ENCODE measurements around the gene ATP5MC3.

The ATP5MC3 gene

DNA sequence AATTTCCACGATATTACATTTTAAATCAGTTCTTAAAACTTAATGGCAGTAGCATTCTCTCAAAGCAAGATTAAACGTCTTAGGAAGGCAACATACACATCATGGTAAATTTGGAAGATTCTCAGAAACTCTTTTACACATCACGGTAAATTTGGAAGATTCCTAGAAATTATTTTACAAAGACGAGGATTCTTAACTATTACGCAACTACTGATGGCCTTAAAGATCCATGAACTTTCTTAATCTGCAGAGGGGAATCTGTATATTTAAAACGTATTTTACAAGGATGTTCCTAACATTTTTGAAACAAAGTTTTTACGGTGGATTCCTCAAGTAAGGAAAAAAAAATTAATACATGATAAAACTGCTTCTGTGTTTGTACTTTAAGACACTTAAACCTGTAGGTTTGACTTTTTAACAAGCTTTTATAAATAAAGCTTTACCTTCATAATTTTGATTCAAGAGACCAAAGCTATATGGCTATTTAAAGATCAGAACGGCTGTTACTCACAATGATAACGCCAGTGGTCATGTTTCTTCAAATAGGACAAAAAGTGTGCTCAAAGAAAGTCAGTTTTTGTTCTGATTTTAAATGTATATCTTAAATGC, 15.2 kb downstream of the ATP5MC3 start:
- Histone ChIP-seq H2AFZ (ENCODE audit: low read depth, low read length) (no peak overlapping the region), H3K79me2 (ENCODE audit: low read length) (peaks cover 63% of the 10 kb centered on the region), H3K27ac (ENCODE audit: low read length) (no peak overlapping the region), H3K9me3 (ENCODE audit: insufficient read depth, low read length) (no peaks in the 10 kb centered on the region), H3K4me3 (ENCODE audit: low read length) (peak overlapping the region; percentile 85), H3K36me3 (replicated peaks; ENCODE audit: low read depth, low read length) (no peaks in the 10 kb centered on the region), H4K20me1 (ENCODE audit: insufficient read depth, low read length) (peaks cover 31% of the 10 kb centered on the region), H3K4me2 (ENCODE audit: low read length) (peak overlapping the region; percentile 73), H3K27me3 (ENCODE audit: low read depth, low read length) (no peaks in the 10 kb centered on the region), H3K4me1 (ENCODE audit: low read length) (peaks cover 19% of the 10 kb centered on the region), H3K9ac (ENCODE audit: low read length) (peak overlapping the region; percentile 85)
- TF ChIP-seq EZH2phosphoT487 (IDR thresholded peaks at IDR 0.05; ENCODE audit: low read depth): no peak
- TF ChIP-seq, protein P1, sequence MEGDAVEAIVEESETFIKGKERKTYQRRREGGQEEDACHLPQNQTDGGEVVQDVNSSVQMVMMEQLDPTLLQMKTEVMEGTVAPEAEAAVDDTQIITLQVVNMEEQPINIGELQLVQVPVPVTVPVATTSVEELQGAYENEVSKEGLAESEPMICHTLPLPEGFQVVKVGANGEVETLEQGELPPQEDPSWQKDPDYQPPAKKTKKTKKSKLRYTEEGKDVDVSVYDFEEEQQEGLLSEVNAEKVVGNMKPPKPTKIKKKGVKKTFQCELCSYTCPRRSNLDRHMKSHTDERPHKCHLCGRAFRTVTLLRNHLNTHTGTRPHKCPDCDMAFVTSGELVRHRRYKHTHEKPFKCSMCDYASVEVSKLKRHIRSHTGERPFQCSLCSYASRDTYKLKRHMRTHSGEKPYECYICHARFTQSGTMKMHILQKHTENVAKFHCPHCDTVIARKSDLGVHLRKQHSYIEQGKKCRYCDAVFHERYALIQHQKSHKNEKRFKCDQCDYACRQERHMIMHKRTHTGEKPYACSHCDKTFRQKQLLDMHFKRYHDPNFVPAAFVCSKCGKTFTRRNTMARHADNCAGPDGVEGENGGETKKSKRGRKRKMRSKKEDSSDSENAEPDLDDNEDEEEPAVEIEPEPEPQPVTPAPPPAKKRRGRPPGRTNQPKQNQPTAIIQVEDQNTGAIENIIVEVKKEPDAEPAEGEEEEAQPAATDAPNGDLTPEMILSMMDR (IDR thresholded peaks at IDR 0.05; ENCODE audit: low read depth, low read length): no peak

DNA sequence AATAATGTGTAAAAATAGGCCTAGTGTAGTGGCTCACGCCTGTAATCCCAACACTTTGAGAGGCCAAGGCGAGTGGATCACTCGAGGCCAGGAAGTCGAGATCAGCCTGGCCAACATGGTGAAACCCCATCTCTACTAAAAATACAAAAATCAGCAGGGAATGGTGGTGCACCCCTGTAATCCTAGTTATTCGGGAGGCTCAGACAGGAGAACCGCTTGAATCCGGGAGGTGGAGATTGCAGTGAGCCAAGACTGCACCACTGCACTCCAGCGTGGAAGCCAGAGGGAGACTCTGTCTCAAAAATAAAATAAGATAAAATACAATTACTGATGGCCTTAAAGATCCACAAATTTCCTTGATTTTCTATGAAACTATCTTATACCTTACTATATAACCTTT, 17.3 kb downstream of the ATP5MC3 start:
- no peak overlapping the region for H3K27ac ChIP-seq (ENCODE audit: low read length)
- peaks cover 84% of the 10 kb centered on the region for H3K79me2 ChIP-seq (ENCODE audit: low read length)
- H4K20me1 ChIP-seq (ENCODE audit: insufficient read depth, low read length): peaks cover 45% of the 10 kb centered on the region
- no peaks in the 10 kb centered on the region for H3K36me3 ChIP-seq (replicated peaks; ENCODE audit: low read depth, low read length)
- no peak overlapping the region for H3K4me2 ChIP-seq (ENCODE audit: low read length)
- H3K4me1 ChIP-seq (ENCODE audit: low read length): peaks cover 12% of the 10 kb centered on the region
- no peak overlapping the region for H3K9ac ChIP-seq (ENCODE audit: low read length)
- TF ChIP-seq EZH2phosphoT487 (IDR thresholded peaks at IDR 0.05; ENCODE audit: low read depth): no peak
- no peaks in the 10 kb centered on the region for H3K27me3 ChIP-seq (ENCODE audit: low read depth, low read length)
- no peaks in the 10 kb centered on the region for H3K9me3 ChIP-seq (ENCODE audit: insufficient read depth, low read length)
- H3K4me3 ChIP-seq (ENCODE audit: low read length): no peak overlapping the region
- H2AFZ ChIP-seq (ENCODE audit: low read depth, low read length): no peak overlapping the region

- Histone ChIP-seq H3K27me3 (ENCODE audit: low read depth, low read length) (no peaks in the 10 kb centered on the region), H3K9me3 (ENCODE audit: insufficient read depth, low read length) (no peaks in the 10 kb centered on the region), H3K9ac (ENCODE audit: low read length) (no peak overlapping the region), H3K4me3 (ENCODE audit: low read length) (no peak overlapping the region), H3K4me1 (ENCODE audit: low read length) (0 out of 2 replicates have a peak, but pooled peaks cover 3% of the 10 kb centered on the region), H3K36me3 (replicated peaks; ENCODE audit: low read depth, low read length) (peaks cover 9% of the 10 kb centered on the region), H3K27ac (ENCODE audit: low read length) (no peak overlapping the region), H4K20me1 (ENCODE audit: insufficient read depth, low read length) (peaks cover 68% of the 10 kb centered on the region), H3K4me2 (ENCODE audit: low read length) (no peak overlapping the region), H2AFZ (ENCODE audit: low read depth, low read length) (no peak overlapping the region), H3K79me2 (ENCODE audit: low read length) (peaks cover 91% of the 10 kb centered on the region)
- no peak for TF ChIP-seq EZH2phosphoT487 (IDR thresholded peaks at IDR 0.05; ENCODE audit: low read depth)
- TF ChIP-seq, protein P1 (IDR thresholded peaks at IDR 0.05; ENCODE audit: low read depth, low read length): no peak
These were observed 22.6 kb downstream of the ATP5MC3 start for GRCh38 chr2:175158894-175159293.

DNA sequence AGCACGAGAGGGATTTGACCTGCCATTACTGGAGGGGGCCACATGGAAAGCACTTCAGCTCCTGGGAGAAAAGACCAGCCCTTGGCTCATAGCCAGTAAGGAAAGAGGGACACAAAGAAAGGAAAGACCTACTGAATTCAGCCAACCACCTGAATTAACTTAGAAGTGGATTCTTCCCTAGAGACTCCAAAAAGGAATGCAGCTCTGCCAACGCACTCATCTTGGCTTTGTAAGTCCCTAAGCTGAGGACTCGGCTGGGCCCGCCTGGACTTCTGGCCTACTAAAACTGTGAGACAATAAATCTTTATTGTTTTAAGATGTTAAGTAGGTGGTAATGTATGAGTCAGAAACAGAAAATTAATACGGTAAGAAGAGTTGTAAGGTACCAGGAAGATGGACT, 25.0 kb downstream of the ATP5MC3 start:
- H3K9ac ChIP-seq (ENCODE audit: low read length): no peak overlapping the region
- H4K20me1 ChIP-seq (ENCODE audit: insufficient read depth, low read length): peaks cover 78% of the 10 kb centered on the region

More for the DNA sequence above, 25.0 kb downstream of the ATP5MC3 start:
- H3K4me3 ChIP-seq (ENCODE audit: low read length): no peak overlapping the region
- no peaks in the 10 kb centered on the region for H3K27me3 ChIP-seq (ENCODE audit: low read depth, low read length)
- peaks cover 9% of the 10 kb centered on the region for H3K36me3 ChIP-seq (replicated peaks; ENCODE audit: low read depth, low read length)
- TF ChIP-seq, protein P1 (IDR thresholded peaks at IDR 0.05; ENCODE audit: low read depth, low read length): no peak
- no peak for TF ChIP-seq EZH2phosphoT487 (IDR thresholded peaks at IDR 0.05; ENCODE audit: low read depth)
- H3K4me2 ChIP-seq (ENCODE audit: low read length): no peak overlapping the region
- H3K9me3 ChIP-seq (ENCODE audit: insufficient read depth, low read length): no peaks in the 10 kb centered on the region
- H3K4me1 ChIP-seq (ENCODE audit: low read length): peaks cover 15% of the 10 kb centered on the region
- peaks cover 92% of the 10 kb centered on the region for H3K79me2 ChIP-seq (ENCODE audit: low read length)
- H3K27ac ChIP-seq (ENCODE audit: low read length): no peak overlapping the region
- H2AFZ ChIP-seq (ENCODE audit: low read depth, low read length): no peak overlapping the region
